Measurements from ENCODE around the gene OR2F2.

The OR2F2 gene

GRCh38 chr7:143914938-143915652, 19.9 kb upstream of the OR2F2 start:
- DNase-seq: no peak

- no peak for DNase-seq
Observed at GRCh38 chr7:143924851-143925250, 10.2 kb upstream of the OR2F2 start.

- DNase-seq: no peak
Observed at GRCh38 chr7:143929224-143929920, 5.7 kb upstream of the OR2F2 start.

- DNase-seq: no peak
Observed at GRCh38 chr7:143931739-143932138, 3.3 kb upstream of the OR2F2 start.

GRCh38 chr7:143936087-143937009, 1.3 kb downstream of the OR2F2 start:
- no peak for DNase-seq

GRCh38 chr7:143938379-143939243, 3.6 kb downstream of the OR2F2 start:
- no peak for DNase-seq

- no peak for DNase-seq
Observed at GRCh38 chr7:143945423-143945822, 10.4 kb downstream of the OR2F2 start.

- no peak for DNase-seq
Observed at GRCh38 chr7:143947111-143947510, 12.1 kb downstream of the OR2F2 start.

GRCh38 chr7:143948733-143949132, 13.7 kb downstream of the OR2F2 start:
- no peak for DNase-seq

GRCh38 chr7:143953421-143953820, 18.4 kb downstream of the OR2F2 start:
- DNase-seq: no peak

- no peak for DNase-seq
Observed at GRCh38 chr7:143954135-143954534, 19.1 kb downstream of the OR2F2 start.

GRCh38 chr7:143954544-143954943, 19.5 kb downstream of the OR2F2 start, which contains the start of gene OR2F1:
OR2F1 (plus strand) TSS chr7:143954844; CDS start chr7:143959971, 5,127 bp downstream.
- no peak for DNase-seq

- no peak for DNase-seq
Observed at GRCh38 chr7:143958781-143959180, 23.7 kb downstream of the OR2F2 start.

- no peak for DNase-seq
Observed at GRCh38 chr7:143960813-143961610, 26.0 kb downstream of the OR2F2 start.

GRCh38 chr7:143965280-143965679, 30.2 kb downstream of the OR2F2 start:
- no peak for DNase-seq

- DNase-seq: no peak
Observed at GRCh38 chr7:143967398-143967797, 32.4 kb downstream of the OR2F2 start.

GRCh38 chr7:143973870-143974416, 38.9 kb downstream of the OR2F2 start:
- DNase-seq: no peak

- no peak for DNase-seq
Observed at GRCh38 chr7:143974459-143974858, 39.4 kb downstream of the OR2F2 start.

- no peak for DNase-seq
Observed at GRCh38 chr7:143975617-143976016, 40.6 kb downstream of the OR2F2 start.

- DNase-seq: no peak
Observed at GRCh38 chr7:143978585-143978984, 43.6 kb downstream of the OR2F2 start.

- no peak for DNase-seq
Observed at GRCh38 chr7:143979359-143979758, 44.3 kb downstream of the OR2F2 start.

Data from NCI-H146 (cell line).